DMS 273 treated with DMSO at 0.1 percent for 48 hours (cell line): ENCODE data around the gene GPRASP1.
"Not testable (repeated sequence)": the region's sequence is repeated elsewhere in the genome, so short reads cannot be mapped to it uniquely, and the experiment has no call there.

Source experiments
- DNase-seq: peaks from one replicate; lab custom pipeline; 2025; lab: John Stamatoyannopoulos, UW

Gene GPRASP1, protein sequence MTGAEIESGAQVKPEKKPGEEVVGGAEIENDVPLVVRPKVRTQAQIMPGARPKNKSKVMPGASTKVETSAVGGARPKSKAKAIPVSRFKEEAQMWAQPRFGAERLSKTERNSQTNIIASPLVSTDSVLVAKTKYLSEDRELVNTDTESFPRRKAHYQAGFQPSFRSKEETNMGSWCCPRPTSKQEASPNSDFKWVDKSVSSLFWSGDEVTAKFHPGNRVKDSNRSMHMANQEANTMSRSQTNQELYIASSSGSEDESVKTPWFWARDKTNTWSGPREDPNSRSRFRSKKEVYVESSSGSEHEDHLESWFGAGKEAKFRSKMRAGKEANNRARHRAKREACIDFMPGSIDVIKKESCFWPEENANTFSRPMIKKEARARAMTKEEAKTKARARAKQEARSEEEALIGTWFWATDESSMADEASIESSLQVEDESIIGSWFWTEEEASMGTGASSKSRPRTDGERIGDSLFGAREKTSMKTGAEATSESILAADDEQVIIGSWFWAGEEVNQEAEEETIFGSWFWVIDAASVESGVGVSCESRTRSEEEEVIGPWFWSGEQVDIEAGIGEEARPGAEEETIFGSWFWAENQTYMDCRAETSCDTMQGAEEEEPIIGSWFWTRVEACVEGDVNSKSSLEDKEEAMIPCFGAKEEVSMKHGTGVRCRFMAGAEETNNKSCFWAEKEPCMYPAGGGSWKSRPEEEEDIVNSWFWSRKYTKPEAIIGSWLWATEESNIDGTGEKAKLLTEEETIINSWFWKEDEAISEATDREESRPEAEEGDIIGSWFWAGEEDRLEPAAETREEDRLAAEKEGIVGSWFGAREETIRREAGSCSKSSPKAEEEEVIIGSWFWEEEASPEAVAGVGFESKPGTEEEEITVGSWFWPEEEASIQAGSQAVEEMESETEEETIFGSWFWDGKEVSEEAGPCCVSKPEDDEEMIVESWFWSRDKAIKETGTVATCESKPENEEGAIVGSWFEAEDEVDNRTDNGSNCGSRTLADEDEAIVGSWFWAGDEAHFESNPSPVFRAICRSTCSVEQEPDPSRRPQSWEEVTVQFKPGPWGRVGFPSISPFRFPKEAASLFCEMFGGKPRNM (N-terminal part only)

DNA sequence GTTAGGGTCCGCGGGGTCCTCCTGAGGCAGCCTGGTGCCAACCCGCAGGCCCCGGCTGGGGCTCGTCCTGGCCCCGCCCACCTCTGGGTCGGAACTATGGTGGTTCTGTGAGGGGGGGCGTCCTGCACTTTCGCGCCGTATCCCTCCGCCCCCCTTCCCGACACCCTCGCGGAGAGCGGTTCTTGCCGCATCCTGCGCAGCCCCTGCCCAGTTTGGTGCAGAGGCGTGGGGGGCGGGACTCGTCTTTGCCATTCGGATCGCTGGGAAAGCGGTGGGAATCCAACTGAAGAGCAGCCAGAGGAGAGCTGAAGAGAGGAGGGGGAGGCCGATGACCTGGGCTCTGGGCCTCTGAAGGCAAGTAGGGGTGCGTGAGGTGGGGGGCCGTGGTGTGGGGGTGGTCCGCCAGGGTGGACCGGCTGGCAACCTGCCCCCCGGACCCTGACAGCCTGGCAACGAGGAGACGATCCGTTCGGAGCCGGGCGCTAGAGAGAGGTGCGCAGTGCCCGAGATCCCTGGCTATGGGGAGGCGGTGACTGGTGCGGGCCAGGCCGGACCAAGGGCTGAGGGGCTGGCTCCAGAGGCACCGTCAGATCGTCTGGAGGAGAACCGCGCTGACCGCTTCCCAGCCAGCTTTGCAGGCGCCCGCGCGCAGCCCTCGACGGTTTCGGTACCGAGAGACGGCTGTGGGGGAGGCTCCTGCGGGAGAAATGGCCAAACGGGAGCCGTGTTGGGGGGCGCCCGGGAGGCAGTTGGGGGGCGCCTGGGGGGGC is at the start of gene GPRASP1:
GPRASP1 (plus strand) TSS at position 242 of the 770 bp plus-strand sequence. CDS start 2,431 bp downstream, outside the sequence.
- no peak for DNase-seq

- DNase-seq = no peak
Observed at GRCh38 chrX:102604327-102604726, 47.0 kb upstream of the GPRASP1 start.

DNA sequence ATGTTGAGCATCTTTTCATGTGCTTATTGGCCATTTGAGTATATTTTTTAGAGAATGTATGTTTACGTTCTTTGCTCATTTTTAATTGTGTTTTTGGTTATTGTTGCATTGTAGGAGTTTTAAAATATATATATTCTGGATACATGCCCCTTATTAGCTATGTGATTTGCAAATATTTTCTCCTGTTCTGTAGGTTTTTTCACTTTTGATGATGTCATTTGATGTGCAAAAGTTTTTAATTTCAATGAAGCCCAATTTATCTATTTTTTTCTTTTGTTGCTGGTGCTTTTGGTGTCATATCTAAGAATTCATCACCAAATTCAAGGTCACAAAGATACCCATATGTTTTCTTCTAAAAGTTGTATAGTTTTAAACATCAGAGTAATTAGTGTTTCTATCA is 45.2 kb upstream of the GPRASP1 start:
- DNase-seq = no peak

DNA sequence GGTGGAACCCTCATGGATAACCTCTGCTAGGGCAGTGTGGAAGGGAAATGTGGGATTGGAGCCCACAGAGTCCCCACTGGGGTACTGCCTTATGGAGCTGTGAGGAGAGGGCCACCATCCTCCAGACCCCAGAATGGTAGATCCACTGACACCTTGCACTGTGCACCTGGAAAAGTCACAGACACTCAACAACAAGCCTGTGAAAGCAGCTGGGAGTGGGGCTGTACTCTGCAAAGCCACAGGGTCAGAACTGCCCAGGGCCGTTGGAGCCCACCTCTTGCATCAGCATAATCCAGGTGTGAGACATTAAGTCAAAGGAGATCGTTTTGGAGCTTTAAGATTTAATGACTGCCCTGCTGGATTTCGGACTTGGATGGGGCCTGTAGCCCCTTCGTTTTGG is 40.4 kb upstream of the GPRASP1 start:
- DNase-seq = no peak

- no peak for DNase-seq
Observed at GRCh38 chrX:102624105-102624504, 27.2 kb upstream of the GPRASP1 start.

DNA sequence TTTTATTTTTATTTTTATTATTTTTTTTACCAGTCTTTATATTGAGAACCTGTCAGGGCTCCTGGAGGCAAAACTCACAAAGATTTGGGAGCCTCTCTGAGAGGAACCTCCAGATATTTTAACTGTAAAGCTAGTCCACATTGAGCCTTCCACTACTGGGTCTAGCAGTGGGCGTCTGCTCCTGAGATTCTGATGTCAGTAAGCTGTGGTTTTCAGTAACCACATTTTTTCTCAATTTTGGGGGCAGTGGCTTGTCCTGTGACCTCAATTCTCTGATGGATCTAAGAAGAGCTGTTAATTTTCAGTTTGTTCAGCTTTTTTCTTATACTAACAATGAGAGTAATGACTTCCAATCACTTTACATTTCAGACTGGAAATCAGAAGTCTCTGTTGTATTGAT is 23.6 kb upstream of the GPRASP1 start:
- no peak for DNase-seq

GRCh38 chrX:102637561-102637960 is 13.7 kb upstream of the GPRASP1 start:
- DNase-seq = no peak

- DNase-seq = no peak
Observed at GRCh38 chrX:102650903-102651241, 411 bp upstream of the GPRASP1 start.

- no peak for DNase-seq
Observed at GRCh38 chrX:102652031-102652688, 877 bp downstream of the GPRASP1 start.

DNA sequence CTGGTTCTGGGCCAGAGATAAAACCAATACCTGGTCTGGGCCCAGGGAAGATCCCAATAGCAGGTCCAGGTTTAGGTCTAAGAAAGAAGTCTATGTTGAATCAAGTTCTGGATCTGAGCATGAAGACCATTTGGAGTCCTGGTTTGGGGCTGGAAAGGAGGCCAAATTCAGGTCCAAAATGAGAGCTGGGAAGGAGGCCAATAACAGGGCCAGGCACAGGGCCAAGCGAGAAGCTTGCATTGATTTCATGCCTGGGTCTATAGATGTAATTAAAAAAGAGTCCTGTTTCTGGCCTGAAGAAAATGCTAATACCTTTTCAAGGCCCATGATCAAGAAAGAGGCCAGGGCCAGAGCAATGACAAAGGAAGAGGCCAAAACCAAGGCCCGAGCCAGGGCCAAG is 3.4 kb downstream of the GPRASP1 start:
- no peak for DNase-seq

DNA sequence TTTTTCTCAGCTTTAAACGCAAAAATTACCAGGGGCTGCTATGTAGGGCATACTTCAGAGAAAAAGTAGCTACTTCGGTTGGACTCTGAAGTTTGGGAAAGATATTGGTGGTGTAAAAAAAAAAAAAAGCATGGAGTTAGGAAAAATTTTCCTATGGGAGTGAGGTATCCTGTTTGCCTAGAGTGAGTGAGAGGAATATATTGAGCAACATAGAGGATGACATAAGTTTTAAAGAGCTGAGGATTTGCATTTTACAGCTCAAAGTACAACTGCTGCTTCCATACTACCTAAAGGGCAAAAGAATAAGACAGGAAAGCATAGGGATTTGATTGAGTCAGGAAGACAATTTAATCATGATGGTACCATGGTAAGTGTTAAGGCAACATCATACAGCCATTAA is 7.3 kb downstream of the GPRASP1 start:
- no peak for DNase-seq

DNA sequence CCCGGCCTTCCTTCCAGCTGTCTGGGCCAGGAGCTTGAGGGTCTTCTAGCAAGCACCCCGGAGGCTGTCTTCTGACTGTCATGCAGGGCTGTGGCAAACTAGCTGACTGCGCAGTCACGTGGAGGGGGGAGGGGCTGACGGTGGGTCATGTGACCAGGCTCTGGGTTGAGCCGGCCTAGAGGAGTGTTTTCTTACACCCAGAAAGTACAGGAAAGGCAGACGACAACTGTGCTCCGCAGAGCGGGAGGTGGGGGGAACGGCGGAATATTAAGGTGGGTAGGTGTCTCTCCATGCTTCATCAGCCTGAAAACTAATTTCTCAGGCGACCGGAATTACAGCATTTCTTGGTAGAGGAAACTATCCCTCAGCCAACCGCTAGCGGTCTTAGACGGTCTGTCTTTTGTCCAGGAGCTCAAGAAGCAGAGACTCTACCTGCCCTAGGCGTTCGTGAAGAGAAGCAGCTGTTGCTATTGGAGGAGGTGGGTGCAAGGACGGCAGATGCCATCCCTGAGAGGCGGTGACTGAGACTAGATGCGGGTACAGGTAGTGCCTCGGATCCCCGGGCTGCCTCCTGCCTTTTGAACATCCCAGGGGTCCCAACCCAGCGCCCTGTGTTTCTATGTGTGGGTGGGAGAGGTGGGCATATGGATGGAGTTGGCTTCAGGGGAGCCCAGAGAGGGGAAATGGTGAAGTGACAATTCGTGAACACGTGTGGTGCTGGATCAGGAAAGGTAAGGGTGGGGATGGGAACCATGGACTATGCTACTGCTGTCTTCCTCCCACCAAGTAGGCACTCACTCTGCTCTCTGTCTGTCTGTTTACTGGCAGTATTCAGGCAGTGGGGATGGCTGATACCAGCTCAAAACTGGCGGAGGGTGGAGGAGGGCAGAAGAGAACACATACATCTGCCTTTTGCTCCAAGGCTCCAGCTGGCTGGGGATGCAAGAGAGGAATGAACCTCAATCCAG is 8.8 kb downstream of the GPRASP1 start:
- no peak for DNase-seq

GRCh38 chrX:102663820-102664219 is 12.5 kb downstream of the GPRASP1 start:
- DNase-seq = not testable (repeated sequence)

- DNase-seq = not testable (repeated sequence)
Observed at GRCh38 chrX:102667034-102667433, 15.8 kb downstream of the GPRASP1 start.

DNA sequence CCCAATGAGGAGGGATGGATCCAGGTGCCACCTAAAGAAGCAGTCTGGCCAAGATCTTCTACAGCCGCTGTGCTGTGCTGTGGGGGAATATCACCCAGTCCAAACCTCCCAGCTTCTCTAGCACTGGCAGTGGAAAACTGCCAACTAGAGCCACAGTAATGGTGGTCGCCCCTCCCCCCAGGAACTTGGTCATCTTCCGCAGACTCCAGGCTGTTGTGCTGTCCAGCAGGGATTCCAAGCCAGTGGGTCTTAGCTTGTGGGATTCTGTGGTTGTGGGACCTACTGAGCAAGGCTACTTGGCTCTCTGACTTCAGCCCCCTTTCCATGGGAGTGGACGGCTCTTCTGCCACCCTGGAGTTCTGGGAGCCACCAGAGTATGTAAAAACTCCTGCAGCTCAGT is 18.2 kb downstream of the GPRASP1 start:
- DNase-seq = no peak

DNA sequence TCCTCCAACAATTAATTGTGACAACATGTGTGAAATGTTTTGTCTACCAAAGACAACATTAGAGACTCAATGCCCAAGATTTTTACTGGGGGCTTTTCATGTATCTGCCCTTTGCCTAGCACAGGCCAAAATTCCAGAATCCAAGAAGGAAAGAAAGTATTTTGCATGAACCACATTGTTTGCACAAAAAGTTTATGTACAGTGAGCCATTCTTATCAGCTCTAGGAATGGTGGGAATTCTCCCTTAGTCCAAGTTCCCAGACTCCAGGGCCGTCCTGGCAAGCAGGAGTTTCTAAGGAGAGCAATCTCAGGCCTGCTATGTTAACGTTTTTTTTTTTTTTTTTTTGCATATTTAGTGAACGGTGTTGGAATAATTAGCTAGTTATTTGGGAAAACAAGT is 21.6 kb downstream of the GPRASP1 start:
- DNase-seq = no peak

- DNase-seq = not testable (repeated sequence)
Observed at GRCh38 chrX:102677479-102677878, 26.2 kb downstream of the GPRASP1 start.

DNA sequence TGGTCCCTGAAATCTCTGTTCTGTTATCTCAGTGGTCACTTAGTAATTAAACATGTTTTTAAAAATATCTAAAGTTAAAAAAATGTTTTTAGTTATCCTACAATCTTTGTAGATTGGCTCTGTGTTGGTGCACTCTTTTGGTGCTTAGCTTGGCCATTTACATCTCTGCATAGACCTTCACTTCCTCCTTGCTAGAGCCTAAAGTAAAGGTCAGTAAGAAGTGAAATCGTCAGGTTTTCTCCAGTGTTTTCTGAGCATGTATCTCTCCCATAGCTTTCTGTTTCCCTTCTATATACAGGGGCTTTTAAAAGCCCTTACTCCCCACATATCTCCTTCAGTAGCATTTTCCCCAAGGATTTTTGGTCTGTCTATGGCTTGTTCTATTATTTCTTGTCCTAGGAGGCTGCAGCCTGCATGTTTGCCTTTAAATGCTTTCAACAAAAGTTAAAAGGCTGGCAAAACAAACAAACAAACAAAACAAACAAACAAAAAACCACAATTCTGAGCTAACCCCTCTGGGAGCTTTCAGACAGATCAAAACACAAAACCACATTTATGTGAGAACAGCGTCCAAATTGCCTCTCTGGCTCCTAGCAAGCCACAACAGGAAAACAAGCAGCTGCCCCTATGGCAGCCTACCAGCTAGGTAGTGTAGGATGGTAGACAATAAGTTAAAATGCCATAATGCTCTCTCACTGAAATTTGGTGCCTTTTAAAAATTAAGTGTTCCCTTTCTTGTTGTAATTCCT is 33.7 kb downstream of the GPRASP1 start:
- no peak for DNase-seq

- DNase-seq = no peak
Observed at GRCh38 chrX:102694749-102695148, 43.5 kb downstream of the GPRASP1 start.
